ENCODE results near the gene UBAC2.

DNA sequence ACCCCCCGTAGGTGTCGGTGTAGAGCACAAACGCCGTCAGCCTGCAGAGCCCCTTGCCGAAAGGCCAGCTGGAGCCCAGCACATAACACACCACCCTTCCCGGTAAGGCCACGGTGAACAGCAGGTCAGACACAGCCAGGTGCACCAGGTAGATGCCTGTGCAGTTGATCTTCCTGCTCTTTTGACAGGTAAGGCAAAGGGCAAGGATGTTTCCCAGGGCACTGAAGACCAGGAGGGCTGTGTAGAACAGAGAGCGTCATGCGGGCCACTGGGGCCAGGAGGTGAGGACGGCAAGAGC lies 208.0 kb downstream of the UBAC2 start:
- TF ChIP-seq, protein P1, sequence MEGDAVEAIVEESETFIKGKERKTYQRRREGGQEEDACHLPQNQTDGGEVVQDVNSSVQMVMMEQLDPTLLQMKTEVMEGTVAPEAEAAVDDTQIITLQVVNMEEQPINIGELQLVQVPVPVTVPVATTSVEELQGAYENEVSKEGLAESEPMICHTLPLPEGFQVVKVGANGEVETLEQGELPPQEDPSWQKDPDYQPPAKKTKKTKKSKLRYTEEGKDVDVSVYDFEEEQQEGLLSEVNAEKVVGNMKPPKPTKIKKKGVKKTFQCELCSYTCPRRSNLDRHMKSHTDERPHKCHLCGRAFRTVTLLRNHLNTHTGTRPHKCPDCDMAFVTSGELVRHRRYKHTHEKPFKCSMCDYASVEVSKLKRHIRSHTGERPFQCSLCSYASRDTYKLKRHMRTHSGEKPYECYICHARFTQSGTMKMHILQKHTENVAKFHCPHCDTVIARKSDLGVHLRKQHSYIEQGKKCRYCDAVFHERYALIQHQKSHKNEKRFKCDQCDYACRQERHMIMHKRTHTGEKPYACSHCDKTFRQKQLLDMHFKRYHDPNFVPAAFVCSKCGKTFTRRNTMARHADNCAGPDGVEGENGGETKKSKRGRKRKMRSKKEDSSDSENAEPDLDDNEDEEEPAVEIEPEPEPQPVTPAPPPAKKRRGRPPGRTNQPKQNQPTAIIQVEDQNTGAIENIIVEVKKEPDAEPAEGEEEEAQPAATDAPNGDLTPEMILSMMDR (IDR thresholded peaks at IDR 0.05): no peak
- TF ChIP-seq EZH2 (IDR thresholded peaks at IDR 0.05) (no peak), EZH2phosphoT487 (IDR thresholded peaks at IDR 0.05) (no peak)

All from neural progenitor cell (in vitro differentiated cells).